ENCODE data around the gene TGM2.

DNA sequence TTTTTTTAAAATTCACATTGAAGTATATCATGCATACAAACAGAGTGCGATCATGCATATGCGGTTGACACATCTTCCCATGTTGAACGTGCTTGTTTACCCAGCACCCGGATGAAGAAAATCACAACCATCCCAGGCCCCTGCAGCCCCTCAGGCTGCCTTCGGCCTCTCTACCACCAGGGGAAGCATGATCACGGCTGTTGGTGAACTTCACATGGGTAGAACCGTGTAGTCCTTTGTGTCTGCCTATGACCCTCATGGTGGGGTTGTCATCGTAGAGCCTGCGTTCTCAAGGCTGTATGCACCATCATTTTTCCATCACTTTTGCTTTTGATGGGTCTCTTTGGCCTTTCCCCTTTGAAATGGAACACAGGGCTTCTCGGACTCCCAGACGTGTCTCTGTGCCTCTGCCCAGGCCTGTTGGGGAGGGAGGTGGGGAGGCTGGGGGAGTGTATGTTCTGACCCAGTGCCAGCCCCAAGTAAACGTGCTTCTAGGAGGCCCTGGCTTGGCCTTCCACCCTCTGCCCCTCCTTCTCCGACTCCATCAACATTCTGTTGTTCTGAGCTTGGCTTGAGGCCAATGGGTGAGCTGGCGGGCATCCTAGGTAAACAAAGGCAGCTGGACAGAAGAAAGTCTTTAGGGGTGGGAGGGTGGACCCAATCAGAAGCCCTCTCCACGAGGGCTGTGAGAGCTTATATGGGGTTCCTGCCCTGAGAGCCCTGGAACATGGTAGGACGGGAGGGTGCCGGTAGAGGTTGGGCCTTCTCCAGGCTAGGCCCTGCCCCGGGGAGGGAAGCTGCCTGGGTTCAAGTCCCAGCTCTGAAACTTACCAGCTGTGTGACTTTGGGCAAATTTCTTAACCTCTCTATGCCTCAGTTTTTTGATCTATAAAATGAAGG lies 39.7 kb downstream of the TGM2 start:
- TF ChIP-seq, protein P1, sequence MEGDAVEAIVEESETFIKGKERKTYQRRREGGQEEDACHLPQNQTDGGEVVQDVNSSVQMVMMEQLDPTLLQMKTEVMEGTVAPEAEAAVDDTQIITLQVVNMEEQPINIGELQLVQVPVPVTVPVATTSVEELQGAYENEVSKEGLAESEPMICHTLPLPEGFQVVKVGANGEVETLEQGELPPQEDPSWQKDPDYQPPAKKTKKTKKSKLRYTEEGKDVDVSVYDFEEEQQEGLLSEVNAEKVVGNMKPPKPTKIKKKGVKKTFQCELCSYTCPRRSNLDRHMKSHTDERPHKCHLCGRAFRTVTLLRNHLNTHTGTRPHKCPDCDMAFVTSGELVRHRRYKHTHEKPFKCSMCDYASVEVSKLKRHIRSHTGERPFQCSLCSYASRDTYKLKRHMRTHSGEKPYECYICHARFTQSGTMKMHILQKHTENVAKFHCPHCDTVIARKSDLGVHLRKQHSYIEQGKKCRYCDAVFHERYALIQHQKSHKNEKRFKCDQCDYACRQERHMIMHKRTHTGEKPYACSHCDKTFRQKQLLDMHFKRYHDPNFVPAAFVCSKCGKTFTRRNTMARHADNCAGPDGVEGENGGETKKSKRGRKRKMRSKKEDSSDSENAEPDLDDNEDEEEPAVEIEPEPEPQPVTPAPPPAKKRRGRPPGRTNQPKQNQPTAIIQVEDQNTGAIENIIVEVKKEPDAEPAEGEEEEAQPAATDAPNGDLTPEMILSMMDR (IDR thresholded peaks at IDR 0.05; ENCODE audit: poor library complexity, severe bottlenecking), result no peak
- TF ChIP-seq EZH2 (IDR thresholded peaks at IDR 0.05; ENCODE audit: borderline replicate concordance, insufficient read depth, low read length, poor library complexity, severe bottlenecking) (no peak), SMC3 (conservative IDR thresholded peaks at IDR 0.05; ENCODE audit: poor library complexity) (no peak)
- TF ChIP-seq, protein P2, sequence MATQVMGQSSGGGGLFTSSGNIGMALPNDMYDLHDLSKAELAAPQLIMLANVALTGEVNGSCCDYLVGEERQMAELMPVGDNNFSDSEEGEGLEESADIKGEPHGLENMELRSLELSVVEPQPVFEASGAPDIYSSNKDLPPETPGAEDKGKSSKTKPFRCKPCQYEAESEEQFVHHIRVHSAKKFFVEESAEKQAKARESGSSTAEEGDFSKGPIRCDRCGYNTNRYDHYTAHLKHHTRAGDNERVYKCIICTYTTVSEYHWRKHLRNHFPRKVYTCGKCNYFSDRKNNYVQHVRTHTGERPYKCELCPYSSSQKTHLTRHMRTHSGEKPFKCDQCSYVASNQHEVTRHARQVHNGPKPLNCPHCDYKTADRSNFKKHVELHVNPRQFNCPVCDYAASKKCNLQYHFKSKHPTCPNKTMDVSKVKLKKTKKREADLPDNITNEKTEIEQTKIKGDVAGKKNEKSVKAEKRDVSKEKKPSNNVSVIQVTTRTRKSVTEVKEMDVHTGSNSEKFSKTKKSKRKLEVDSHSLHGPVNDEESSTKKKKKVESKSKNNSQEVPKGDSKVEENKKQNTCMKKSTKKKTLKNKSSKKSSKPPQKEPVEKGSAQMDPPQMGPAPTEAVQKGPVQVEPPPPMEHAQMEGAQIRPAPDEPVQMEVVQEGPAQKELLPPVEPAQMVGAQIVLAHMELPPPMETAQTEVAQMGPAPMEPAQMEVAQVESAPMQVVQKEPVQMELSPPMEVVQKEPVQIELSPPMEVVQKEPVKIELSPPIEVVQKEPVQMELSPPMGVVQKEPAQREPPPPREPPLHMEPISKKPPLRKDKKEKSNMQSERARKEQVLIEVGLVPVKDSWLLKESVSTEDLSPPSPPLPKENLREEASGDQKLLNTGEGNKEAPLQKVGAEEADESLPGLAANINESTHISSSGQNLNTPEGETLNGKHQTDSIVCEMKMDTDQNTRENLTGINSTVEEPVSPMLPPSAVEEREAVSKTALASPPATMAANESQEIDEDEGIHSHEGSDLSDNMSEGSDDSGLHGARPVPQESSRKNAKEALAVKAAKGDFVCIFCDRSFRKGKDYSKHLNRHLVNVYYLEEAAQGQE (IDR thresholded peaks at IDR 0.05; ENCODE audit: borderline replicate concordance), result no peak

All from neural cell (in vitro differentiated cells).